CD4-positive, alpha-beta T cell treated with Interleukin-12 subunit alpha and Interleukin-12 subunit beta, for 1 hour (primary cell): ENCODE measurements around the gene TCP11.

Source experiments
- DNase-seq: peaks from one replicate; pipeline ENCODE4 v3.0.0-alpha.2; 2020

The TCP11 gene

DNA sequence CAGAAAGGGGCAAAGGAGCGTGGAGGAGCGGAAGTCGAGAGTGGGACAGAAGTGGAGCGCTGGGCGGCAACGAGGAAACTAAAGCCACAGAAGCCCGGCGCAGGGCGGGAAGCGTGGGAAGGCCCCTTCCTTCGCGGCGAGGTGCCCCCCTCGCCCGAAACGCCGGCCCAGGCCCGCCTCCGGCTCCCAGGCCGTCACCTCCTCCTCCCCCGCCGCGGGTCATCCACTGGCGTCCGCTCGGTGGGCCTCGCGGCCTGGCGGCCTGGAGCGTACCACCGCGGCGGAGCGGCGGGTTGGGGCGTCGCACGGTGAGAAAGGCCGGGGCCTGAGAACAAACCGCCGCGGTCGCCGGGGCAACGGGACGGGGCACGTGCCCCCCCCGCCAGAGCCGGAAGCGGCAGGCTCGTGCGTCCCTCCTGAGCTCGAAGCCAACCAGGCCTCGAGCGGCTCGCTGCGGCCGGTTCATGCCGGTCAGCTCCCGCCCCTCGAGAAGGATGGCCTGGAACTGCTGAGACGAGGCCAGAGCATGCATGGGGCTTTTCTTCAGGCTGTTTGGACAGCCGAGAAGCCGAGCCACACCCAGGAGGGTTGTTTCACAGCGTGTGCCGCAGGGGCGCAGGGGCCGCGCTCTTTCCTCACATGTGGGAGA is at the start of gene TCP11:
Gene TCP11 (minus strand): TSS at position 333 of the 649 bp plus-strand sequence. CDS start 469 bp downstream, outside the sequence.
- peak; percentile 42 for DNase-seq

DNA sequence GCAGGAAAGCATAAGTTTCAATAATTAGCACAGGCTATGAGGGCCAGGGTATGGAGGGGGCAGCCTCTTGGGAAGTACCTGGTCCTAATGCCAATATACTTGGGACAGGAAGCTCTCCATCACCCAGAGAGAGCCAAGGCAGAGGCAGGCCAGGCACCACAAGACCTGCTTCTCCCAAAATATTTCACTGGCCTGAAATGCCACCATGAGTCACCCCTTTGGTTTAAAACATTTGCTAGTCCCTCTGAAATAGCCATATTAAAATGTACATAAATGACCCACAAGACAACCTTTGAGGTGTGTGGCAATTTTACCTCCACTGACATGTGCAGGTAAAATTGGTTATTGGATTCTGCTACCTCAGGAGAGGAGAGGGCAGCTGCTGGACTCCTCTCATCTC is 49.2 kb upstream of the TCP11 start:
- no peak for DNase-seq

DNA sequence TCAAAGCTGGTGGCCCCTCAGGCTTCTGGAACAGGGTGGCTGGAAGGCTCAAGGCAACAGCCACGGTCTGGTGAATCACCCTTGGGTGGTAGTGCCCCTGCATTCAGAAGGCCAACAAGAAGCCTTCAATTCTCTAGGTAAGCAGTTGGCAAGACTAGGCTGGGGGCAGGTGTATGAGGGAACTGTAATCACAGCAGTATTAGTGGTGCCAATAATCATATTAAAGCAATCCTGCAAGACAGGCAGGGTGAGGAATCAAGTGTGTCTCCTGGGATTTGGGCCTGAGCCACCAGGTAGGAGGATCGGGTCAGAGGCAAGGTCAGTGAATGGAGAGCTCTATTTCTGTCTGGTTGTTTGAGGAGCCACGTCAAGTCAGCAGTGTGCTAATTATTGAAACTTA is 47.7 kb upstream of the TCP11 start:
- no peak for DNase-seq

DNA sequence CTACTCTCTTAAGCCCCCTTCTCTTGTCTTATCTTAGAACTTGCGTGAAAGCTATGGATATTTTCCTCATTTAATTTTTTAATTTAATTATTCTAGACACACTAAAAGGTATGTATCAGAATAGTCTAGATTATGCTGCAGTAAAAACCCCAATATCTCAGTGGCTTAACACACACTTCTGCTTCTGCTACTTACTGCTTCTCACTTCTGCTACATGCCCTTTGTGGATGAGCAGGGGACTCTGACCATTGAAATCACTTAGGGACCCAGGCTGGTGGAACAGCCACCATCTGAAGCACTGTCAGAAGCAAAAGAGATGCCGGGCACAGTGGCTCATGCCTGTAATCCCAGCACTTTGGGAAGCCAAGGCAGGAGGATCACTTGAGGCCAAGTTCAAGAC is 45.4 kb upstream of the TCP11 start:
- DNase-seq = no peak

DNA sequence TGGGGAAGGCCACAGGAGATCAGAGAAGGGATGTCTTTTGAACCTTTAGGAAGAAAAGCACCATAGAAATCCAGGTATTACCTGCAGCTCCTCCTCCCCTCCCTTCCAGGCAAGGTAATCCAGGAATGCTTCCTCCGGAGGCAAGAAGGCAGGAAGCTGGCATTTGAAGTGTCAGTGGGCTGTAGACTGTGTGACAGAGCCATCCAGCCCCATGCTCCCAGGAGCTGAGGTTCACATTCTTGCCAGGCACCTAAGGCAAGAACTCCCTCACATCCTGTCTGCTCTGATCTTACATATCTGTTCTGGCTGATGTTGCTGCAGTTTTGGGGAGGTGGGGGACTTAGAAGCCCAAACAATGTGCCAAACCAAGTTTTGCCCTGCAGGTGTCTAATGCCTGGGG is 44.8 kb upstream of the TCP11 start:
- no peak for DNase-seq

DNA sequence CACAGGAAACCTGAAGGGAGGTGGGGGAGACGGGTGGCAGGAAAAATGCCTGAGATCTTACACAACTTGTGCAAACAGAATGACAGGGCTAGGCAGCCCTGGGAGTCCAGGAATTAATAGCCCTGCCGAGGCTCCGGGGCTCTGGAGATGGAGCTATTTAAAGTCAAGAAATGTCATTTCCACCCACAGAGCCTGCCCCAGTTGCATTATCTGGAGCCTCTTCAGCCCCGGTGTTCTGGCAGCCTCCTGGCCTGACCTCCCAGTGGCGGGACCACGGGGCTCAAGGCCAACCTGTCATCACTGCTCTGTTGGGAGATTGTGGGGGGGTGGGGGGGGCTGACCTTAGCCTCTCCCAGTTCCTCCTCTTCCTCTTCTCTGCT is 44.2 kb upstream of the TCP11 start:
- DNase-seq = no peak

DNA sequence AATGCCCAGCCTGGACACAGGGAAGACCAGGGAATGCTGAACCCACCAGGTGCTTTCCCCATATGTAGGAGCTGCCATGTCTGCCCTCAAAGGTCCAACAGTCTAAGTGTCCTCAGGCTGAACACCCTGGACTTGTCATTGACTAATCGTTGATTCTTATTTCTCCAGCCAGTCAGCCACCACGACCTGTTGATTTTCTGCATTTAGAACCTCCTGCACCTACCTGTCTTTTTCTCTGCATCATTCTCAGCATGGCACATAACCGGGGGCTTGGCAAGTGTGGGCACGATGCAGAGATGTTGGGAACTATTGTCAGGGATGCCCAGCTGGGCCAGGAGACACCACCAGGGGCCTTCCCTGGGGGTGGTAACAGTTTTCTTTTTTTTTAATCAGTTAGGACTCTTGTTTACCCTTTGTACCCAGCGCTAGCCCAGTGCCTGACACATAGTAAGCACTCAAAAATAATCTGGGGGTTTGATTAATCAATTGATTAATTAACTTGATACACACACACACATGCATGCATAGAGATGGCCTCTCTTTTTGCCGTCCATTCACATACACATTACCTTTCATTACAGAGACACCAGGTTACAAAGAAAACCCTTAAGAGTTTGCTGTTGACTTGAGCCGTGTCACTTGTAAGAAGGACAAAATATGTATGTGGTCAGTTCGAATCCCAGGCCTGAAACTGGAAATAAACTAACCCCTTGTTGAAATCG is 43.6 kb upstream of the TCP11 start:
- no peak for DNase-seq

DNA sequence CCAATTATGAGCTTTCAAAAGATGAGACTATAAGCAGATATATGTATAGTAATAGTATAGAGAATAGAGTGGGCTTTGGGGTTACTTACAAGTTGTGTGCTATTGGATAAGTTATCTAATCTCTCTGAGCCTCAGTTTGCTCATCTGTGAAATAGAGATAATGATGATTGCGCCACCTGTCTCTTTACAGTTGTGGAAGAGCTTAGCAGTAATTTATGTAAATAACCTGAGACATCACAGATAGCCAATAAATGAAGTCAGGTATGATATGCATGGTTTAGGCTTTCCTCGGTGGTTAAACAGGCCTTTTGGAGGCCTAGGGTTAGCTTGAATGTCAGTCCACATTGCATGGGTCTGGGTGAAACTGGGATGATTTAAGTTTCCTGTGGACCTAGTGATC is 42.8 kb upstream of the TCP11 start:
- DNase-seq = no peak

DNA sequence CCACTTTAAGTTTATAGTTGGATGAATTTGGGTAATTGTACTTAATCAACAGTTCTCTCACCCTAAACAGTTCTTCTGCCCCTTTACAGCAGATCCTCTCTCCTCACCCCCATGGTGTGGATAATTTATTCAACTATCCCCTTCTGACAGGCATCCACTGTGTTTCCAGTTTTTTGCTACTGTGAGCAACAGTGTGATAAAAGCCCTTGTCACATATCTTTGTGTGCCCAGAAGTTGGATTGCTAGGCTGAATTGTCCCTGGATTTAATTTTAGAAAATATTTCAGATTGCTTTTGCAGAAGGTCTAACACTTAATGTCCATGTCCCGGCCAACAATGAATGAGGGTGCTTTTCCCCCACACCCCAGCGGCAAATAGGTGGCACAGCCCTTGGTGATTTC is 42.1 kb upstream of the TCP11 start:
- no peak for DNase-seq

DNA sequence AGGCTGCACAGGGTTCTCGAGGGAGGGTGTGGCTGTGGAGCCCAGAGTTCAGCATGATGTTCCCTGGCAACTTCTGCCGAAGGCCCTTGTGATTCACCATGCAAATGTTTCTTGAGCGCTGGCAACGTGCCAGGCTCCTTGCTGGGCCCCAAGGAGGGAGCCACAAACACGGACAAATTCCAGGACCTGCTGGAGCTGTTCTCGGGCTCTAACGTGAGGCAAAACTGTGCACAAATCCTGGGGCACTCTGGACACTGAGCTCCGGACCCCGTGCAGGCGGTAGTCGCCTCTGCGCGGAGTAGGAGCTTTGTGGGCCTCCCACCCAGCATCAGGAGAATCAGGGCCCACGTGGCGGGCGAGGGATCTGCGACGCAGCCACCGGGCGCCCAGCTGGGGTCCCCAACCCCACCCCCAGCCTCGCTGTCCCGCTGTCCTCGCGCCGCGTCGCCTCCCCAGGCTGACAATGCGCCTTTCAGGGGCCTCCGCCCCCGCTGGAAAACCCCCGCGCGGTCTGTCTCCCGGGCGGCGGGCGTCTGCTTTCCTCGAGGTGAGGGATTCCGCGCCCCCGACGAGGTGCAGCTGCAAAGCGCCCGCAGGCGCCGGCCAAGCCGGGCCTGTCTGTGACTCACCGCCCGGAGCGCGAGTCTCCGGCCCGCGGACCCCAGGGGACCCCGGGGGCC is 40.9 kb upstream of the TCP11 start:
- DNase-seq = no peak

DNA sequence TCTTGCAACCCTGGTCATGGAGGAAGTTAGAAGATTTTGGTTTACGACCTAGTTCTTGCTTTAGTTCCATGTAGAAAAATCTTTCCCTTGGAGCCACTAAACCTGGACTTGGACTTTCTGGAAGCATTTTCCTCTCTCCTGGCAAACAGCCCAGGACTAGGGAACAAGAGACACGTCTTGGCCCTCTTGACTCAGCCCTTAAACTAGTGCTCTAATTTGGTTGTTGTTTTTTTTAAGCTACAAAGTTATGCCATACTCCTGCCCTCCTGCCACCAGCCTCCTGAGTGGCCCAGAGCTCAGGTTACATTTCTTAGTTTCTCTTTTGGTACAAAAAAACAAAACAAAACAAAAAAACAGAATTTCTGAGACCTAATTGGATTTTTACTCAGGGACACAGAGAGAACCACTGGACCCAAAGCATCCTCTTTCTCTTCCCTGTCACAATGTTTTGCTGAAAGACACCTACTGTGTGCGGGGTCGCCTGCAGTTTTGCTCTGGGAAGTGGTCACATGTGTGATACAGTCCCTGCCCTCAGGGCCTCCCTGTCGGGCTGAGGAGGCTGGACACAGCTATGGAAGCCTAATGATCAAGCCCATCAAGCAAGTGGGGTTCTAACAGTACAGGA is 40.3 kb upstream of the TCP11 start:
- no peak for DNase-seq

DNA sequence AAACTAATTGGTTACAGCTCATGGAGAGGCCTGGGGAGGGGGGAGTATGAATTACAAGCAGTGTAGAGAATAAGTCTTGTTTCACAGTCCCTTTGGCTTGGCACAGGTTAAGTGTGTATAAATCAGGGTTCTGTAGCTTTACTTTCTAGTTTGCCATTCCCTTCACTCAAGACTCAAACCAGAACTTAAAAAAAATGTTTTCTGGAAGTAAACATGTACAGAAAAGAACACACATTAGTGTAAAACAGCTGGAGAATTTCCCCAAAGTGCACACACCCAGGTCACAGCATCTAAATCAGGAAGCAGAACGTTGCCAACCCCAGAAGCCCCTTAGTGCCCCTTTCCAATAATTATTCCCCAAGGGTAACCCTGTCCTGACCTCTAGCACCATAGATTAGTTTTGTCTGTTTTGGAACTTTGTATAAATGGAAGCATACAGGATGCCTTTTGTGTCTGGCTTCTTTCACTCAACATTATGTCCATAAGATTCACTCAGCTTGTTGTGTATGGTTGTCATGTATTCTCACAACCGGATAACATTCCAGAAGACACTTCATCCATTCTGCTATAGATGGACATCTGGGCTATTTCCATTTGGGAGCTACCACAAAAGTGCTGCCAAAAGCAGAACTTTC is 38.9 kb upstream of the TCP11 start:
- DNase-seq = no peak

DNA sequence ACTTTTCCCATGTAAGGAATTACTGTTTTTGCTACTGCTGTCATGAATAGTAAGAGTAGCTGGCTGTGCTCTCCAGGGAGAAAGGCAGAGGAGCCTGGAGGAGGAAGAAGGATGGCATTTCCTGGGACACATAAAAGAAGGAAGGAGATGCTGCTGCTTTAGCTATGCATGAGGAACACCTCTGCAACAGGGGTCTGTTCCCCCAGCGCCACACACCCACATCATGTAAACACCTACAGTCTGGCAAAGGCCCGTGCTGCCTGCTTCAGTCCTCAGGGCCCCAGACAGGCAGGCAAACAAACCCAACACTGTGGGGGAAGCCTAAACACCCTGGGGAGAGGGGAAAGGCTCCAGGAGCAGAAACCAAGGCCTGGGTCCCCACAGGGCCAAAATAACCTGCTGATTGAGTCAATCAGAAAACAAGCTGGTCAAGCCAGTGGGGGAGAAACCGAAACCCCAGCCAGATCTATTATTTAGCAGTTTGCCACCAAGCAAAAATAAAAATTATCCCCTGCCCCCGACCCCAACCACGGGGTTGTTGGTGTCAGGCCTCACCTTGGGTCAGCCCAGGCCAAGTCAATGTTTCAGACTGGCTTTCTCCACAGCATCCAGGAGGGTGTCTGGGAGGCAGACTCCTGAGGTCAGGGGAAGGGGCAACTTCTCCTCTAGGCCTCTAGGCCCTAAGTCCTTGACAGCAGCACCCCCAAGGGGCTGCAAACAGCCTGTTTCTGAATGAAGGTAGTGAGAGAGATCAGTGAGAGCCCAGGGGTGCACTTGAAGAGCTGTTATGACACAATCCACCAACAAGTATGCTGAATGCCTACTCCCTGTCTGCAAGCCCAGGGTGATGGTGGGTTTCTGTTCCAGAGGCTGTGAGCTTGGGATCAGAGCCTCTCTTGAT is 38.0 kb upstream of the TCP11 start:
- no peak for DNase-seq

DNA sequence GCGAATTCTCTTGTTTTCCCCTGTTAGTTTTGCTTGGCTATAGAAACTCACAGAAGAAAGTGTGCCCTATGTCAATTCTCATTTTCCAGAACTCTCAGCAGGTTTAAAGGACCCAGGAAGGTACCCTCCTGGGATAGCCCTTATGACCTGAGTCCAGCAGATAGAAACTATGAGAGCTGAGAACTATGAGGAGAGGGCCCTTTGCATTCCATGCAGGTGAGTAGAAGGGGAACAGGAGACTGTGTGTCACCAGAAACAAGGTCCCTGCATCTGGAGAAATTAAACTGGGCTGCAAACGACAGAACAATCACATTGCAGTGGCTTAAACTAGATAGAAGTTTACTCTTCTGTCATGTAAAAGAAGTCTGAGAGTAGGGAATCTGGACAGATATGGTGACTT is 36.9 kb upstream of the TCP11 start:
- no peak for DNase-seq

DNA sequence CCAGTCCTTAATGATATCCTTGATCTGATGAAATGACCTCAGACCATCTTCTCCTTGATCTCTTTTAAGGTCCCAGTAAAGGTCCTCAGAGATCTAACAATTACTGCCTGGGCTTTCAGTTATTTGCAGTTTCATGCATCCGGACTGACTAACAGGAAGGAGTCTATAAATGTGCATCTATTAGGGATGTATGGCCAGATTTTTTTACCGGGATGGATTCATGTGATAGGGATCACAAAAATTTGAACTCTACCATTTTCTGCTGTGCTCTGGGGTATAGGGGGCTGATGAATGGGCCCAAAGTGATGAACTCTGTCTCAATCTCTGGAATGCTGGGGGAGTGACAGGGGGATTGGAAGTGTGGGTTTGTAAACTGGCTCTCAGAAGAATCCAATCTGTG is 36.5 kb upstream of the TCP11 start:
- no peak for DNase-seq

DNA sequence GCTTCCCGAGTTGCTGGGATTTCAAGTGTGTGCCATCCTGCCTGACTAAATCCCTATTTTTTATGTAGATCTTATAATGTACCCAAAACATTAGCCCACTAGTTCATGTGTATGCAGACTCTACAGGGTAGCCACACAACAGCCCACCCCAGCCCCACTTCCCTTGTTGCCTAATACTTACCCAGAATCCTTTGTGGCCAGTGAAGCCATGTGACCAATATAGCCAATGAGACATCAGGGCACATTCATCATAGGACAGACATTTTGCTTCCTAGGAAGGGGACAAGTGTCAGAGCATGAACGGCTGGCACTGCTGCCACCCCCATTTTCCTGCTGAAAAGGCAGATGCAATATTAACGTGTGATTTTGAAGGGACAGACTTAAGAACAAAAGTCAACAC is 36.0 kb upstream of the TCP11 start:
- no peak for DNase-seq

DNA sequence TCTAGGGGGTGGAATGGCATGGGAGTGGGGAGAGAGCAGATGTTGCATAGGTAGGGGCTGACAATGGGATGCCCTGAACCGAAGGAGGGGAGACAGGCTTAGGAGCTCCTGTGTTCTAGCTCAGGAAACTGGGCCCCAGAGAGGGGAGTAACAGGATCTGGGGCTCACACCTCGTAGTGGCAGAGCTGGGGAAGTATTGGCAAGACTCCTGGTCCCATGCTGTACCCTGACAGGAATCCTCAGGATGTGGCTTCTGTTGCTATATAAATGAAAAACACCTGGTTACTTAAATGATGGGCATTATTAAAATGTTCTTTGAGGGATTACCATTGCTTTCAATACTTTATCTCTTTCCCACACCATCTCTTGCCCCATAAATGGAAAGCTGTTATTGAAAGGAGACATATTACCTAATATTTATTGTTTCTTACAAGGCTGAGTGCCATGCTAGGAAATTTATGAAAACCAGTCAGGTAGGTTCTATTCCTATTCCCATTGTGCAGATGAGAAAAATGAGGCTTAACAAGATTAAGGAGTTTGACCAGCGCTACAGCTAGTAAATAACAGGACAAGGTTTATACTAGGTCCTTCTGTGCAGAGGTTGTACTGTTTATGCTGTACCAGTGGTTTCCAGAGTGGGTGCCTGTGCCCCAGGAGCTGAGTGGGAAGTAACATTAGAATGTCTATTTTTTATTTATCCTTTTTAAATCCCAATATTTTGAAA is 35.3 kb upstream of the TCP11 start:
- DNase-seq = no peak

DNA sequence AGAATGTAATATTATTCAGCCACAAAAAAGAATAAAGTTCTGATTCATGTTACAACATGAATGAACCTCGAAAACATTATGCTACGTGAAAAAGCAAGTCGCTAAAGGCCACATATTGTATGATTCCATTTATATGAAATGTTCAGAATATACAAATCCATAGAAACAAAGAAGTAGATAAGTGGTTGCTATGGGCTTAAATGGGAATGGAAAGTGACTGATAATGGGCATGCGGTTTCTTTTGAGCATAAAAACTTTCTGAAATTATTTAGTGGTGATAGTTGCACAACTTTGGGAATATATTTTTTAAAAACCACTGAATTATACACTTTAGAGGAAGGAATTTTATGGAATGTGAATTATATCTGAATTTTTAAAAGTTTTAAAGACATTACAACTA is 33.4 kb upstream of the TCP11 start:
- DNase-seq = no peak

DNA sequence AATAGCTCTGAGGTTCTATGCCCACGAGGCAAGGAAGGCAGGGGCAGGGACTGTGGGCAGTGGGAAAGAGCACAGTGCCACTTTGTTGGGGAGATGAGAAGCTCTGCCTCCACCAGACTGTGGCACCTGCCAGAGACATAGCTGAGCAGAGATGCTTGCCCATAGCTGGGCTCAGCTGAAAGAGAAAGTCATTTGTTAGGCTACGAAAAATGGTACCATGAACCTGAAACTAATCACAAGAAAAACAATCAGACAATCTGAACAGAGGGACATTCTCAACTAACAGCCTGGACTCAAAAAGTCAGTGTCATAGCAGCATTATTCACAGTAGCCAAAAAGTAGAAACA is 32.9 kb upstream of the TCP11 start:
- no peak for DNase-seq

DNA sequence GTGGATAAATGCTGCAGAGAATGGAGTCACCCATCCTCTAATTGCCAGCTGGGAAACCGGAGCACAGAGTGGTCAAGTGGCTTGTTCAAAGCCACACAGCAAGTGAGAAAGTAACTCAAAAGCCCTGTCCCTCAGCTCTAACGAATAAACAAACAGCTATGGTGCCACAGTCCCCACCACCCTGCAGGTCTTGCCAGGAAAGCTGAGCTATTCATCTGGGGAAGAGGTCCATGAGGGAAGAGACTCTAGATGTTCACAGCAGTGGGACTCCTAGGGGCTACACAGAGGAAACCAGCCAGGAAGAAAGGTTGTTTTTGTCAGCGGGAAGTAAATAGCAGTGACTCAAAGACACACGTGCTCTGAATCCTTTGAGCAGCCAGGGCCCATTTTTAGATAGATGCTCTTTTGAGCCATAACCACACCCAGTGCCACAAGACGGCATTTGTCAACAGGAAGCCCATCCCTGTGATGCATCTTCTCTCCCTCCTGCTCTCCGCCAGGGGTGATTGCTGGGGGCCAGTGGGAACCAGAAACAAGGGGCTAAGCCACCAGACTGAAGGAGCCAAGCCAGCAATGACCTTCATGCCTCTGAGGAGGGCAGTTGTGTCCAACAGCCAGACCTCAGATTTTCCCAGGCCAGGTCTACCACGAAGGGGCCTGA is 32.4 kb upstream of the TCP11 start:
- no peak for DNase-seq

DNA sequence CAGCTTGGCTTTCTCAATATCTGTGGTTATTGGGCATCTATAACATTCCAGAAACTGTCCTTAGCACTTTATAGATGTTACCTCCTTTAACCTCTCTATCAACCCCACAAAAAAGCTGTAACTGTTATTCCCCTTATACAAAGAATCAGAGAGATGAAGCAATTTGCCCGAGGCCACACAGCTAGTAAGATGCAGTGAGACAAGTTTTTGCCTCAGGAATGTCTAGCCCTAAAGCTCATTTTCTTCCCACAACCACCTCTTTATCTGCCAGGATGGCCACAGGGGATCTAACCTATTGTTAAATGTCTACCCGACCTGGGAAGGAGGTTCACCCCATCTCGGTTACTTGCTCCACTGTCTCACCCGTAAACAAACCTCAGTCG is 31.9 kb upstream of the TCP11 start:
- DNase-seq = no peak
